ACC112 (cell line): Measurements from ENCODE around the gene ALKBH8.

ENCODE experiments used
- H2AFZ ChIP-seq: fragments of 200-600 bp; sonication (generic); one replicate; pipeline ENCODE4 v1.6.0; 2017; ENCODE audit warnings: antibody characterized with exemption, low read length; ENCODE audit not compliant: unreplicated experiment
- H3K27ac ChIP-seq: fragments of 200-600 bp; sonication (generic); 2 replicates; pipeline ENCODE4 v1.5.1; 2014; ENCODE audit warnings: low read depth, mild to moderate bottlenecking, antibody characterized with exemption, low read length, moderate library complexity
- H3K27me3 ChIP-seq: fragments of 200-600 bp; sonication (generic); 2 replicates; pipeline ENCODE4 v1.6.1; 2014; ENCODE audit warnings: mild to moderate bottlenecking, antibody characterized with exemption, low read length, moderate library complexity, mixed read lengths; ENCODE audit not compliant: insufficient read depth
- H3K36me3 ChIP-seq: fragments of 200-600 bp; sonication (generic); 2 replicates; pipeline ENCODE4 v1.6.1; 2016; ENCODE audit warnings: mild to moderate bottlenecking, antibody characterized with exemption, low read length, moderate library complexity, mixed read lengths; ENCODE audit not compliant: insufficient read depth
- H3K4me1 ChIP-seq: fragments of 200-600 bp; sonication (generic); one replicate; pipeline ENCODE4 v1.6.1; 2016; ENCODE audit warnings: low read length, mixed read lengths; ENCODE audit not compliant: insufficient read depth, unreplicated experiment, control insufficient read depth
- H3K4me3 ChIP-seq: fragments of 200-600 bp; sonication (generic); 2 replicates; pipeline ENCODE4 v1.5.1; 2014; ENCODE audit warnings: mild to moderate bottlenecking, low read depth, low read length
- H3K79me2 ChIP-seq: fragments of 200-600 bp; sonication (generic); one replicate; pipeline ENCODE4 v1.6.0; 2016; ENCODE audit warnings: low read length; ENCODE audit not compliant: control insufficient read depth, unreplicated experiment, insufficient read depth

The ALKBH8 gene

GRCh38 chr11:107565219-107565937 is at the start of gene ALKBH8:
Gene ALKBH8 (minus strand): TSS chr11:107565735. CDS start chr11:107560893, 4,842 bp downstream.
- Histone ChIP-seq H3K27ac (peak within 1 kb of the TSS; percentile 99), H3K36me3 (no peaks in the 10 kb centered on the region), H3K79me2 (peaks cover 5% of the 10 kb centered on the region), H3K4me3 (peak within 1 kb of the TSS; percentile 84), H3K4me1 (peaks cover 40% of the 10 kb centered on the region), H3K27me3 (no peaks in the 10 kb centered on the region), H2AFZ (peak within 1 kb of the TSS; percentile 98)

GRCh38 chr11:107612445-107612844 is 46.9 kb upstream of the ALKBH8 start:
- no peaks in the 10 kb centered on the region for H3K36me3 ChIP-seq
- no peak overlapping the region for H3K4me3 ChIP-seq
- no peaks in the 10 kb centered on the region for H3K4me1 ChIP-seq
- H3K79me2 ChIP-seq = no peaks in the 10 kb centered on the region
- H2AFZ ChIP-seq = no peak overlapping the region
- peaks cover 64% of the 10 kb centered on the region for H3K27me3 ChIP-seq
- H3K27ac ChIP-seq = no peak overlapping the region

- H3K36me3 ChIP-seq = no peaks in the 10 kb centered on the region
- H2AFZ ChIP-seq = no peak overlapping the region
- no peaks in the 10 kb centered on the region for H3K79me2 ChIP-seq
- H3K27me3 ChIP-seq = peaks cover 53% of the 10 kb centered on the region
- no peak overlapping the region for H3K4me3 ChIP-seq
- H3K27ac ChIP-seq = no peak overlapping the region
- no peaks in the 10 kb centered on the region for H3K4me1 ChIP-seq
Measured at GRCh38 chr11:107609400-107610218, 44.1 kb upstream of the ALKBH8 start.

- H3K36me3 ChIP-seq = no peaks in the 10 kb centered on the region
- no peak overlapping the region for H2AFZ ChIP-seq
- H3K79me2 ChIP-seq = no peaks in the 10 kb centered on the region
- H3K27ac ChIP-seq = no peak overlapping the region
- no peaks in the 10 kb centered on the region for H3K4me1 ChIP-seq
- peaks cover 57% of the 10 kb centered on the region for H3K27me3 ChIP-seq
- no peak overlapping the region for H3K4me3 ChIP-seq
Measured at GRCh38 chr11:107608809-107609208, 43.3 kb upstream of the ALKBH8 start.

- no peak overlapping the region for H2AFZ ChIP-seq
- H3K36me3 ChIP-seq = no peaks in the 10 kb centered on the region
- no peaks in the 10 kb centered on the region for H3K4me1 ChIP-seq
- no peak overlapping the region for H3K4me3 ChIP-seq
- no peak overlapping the region for H3K27ac ChIP-seq
- no peaks in the 10 kb centered on the region for H3K79me2 ChIP-seq
- H3K27me3 ChIP-seq = peaks cover 49% of the 10 kb centered on the region
Measured at GRCh38 chr11:107606141-107606540, 40.6 kb upstream of the ALKBH8 start.

GRCh38 chr11:107605061-107606006 is 39.8 kb upstream of the ALKBH8 start:
- Histone ChIP-seq H3K36me3 (no peaks in the 10 kb centered on the region), H2AFZ (no peak overlapping the region), H3K79me2 (no peaks in the 10 kb centered on the region), H3K4me1 (no peaks in the 10 kb centered on the region), H3K27me3 (peaks cover 50% of the 10 kb centered on the region), H3K27ac (no peak overlapping the region), H3K4me3 (no peak overlapping the region)

- H3K4me3 ChIP-seq = no peak overlapping the region
- no peaks in the 10 kb centered on the region for H3K4me1 ChIP-seq
- H2AFZ ChIP-seq = no peak overlapping the region
- no peaks in the 10 kb centered on the region for H3K79me2 ChIP-seq
- H3K27ac ChIP-seq = no peak overlapping the region
- H3K27me3 ChIP-seq = peaks cover 63% of the 10 kb centered on the region
- H3K36me3 ChIP-seq = no peaks in the 10 kb centered on the region
Measured at GRCh38 chr11:107598225-107599139, 32.9 kb upstream of the ALKBH8 start.

- Histone ChIP-seq H3K4me1 (peaks cover 5% of the 10 kb centered on the region), H3K79me2 (no peaks in the 10 kb centered on the region), H3K27me3 (peaks cover 77% of the 10 kb centered on the region), H3K4me3 (no peak overlapping the region), H3K27ac (no peak overlapping the region), H3K36me3 (no peaks in the 10 kb centered on the region), H2AFZ (no peak overlapping the region)
Measured at GRCh38 chr11:107594736-107595135, 29.2 kb upstream of the ALKBH8 start.

- Histone ChIP-seq H2AFZ (no peak overlapping the region), H3K36me3 (no peaks in the 10 kb centered on the region), H3K27ac (no peak overlapping the region), H3K4me3 (no peak overlapping the region), H3K4me1 (peaks cover 5% of the 10 kb centered on the region), H3K27me3 (peaks cover 85% of the 10 kb centered on the region), H3K79me2 (no peaks in the 10 kb centered on the region)
Measured at GRCh38 chr11:107593951-107594350, 28.4 kb upstream of the ALKBH8 start.
